ENCODE data around the gene DGKZ. TPM values are rescaled to one million over a fixed set of nuclear protein-coding genes. Genes with fewer than 3 reads are reported as not detected.

Gene DGKZ
- polyA plus RNA-seq, 2 of the 4 experiments (the other 2 are of a cell fraction), result 12.8 to 28.4 TPM

- FAIRE-seq (no peak), ATAC-seq (no peak), DNase-seq (ENCODE audit: low read depth in 1 of 2, low spot score in 1 of 2) (no peak)
- H3K4me3 ChIP-seq, result no peak overlapping the region
- no peak overlapping the region for H3K27ac ChIP-seq
- no peaks in the 10 kb centered on the region for H3K9me3 ChIP-seq
- H3K4me1 ChIP-seq, result peaks cover 10% of the 10 kb centered on the region
- H3K4me2 ChIP-seq, result no peak overlapping the region
- CTCF ChIA-PET, result interaction anchor here (0.8 to 19.6 kb wide), 7 partner anchors 14 to 124 kb away, joined by 3 to 325 read pairs (median 6); partner anchors contain the start of genes CHRM4 and DGKZ
- POLR2A ChIA-PET, result no interaction called here
- no peak for TF ChIP-seq RNF2 (IDR thresholded peaks at IDR 0.05; ENCODE audit: borderline replicate concordance, low read depth)
- no peak for TF ChIP-seq TFCP2L1 (CRISPR knock-in tag; IDR thresholded peaks at IDR 0.05)
- TF ChIP-seq E2F6 (IDR thresholded peaks at IDR 0.05; ENCODE audit: borderline replicate concordance, low read depth), result no peak
- TF ChIP-seq HOXB13 (CRISPR knock-in tag; IDR thresholded peaks at IDR 0.05; ENCODE audit: low read depth), result no peak
- no peak for TF ChIP-seq PHF8 (IDR thresholded peaks at IDR 0.05; ENCODE audit: borderline replicate concordance, low read depth)
- no peak for TF ChIP-seq POLR2AphosphoS2 (conservative IDR thresholded peaks at IDR 0.05; ENCODE audit: low read length)
- no peak for TF ChIP-seq SREBF2 (IDR thresholded peaks at IDR 0.05)
- no peak for TF ChIP-seq CBX8 (IDR thresholded peaks at IDR 0.05)
- no peak for TF ChIP-seq MYC (IDR thresholded peaks at IDR 0.05; ENCODE audit: borderline replicate concordance, low read length)
- TF ChIP-seq MAX (IDR thresholded peaks at IDR 0.05), result no peak
- no peak for TF ChIP-seq KDM5A (IDR thresholded peaks at IDR 0.05)
- no peak for TF ChIP-seq JUN (IDR thresholded peaks at IDR 0.05)
- TF ChIP-seq JUNB (IDR thresholded peaks at IDR 0.05), result no peak
- no peak for TF ChIP-seq FOSL2 (IDR thresholded peaks at IDR 0.05)
- TF ChIP-seq FOSL2 (CRISPR knock-in tag; IDR thresholded peaks at IDR 0.05), result no peak
- TF ChIP-seq PBX3 (IDR thresholded peaks at IDR 0.05), result no peak
- TF ChIP-seq POLR2A (IDR thresholded peaks at IDR 0.05; ENCODE audit: low read length), result no peak
- TF ChIP-seq GATA3 (IDR thresholded peaks at IDR 0.05; ENCODE audit: borderline replicate concordance), result no peak
- TF ChIP-seq FOSB (CRISPR knock-in tag; IDR thresholded peaks at IDR 0.05), result no peak
- no peak for TF ChIP-seq KDM1A (IDR thresholded peaks at IDR 0.05; ENCODE audit: low read depth)
- TF ChIP-seq RARB (CRISPR knock-in tag; IDR thresholded peaks at IDR 0.05), result no peak
- 69% methylated on average over 2 of the region's 3 CpGs for WGBS (ENCODE audit: missing lambda C conversion rate)
These were observed 17.5 kb downstream of the DGKZ start for GRCh38 chr11:46364791-46365190.

- TF ChIP-seq BCL3 (IDR thresholded peaks at IDR 0.05) (no peak), SMC3 (IDR thresholded peaks at IDR 0.05) (no peak), ZC3H11A (IDR thresholded peaks at IDR 0.05) (no peak), SREBF2 (IDR thresholded peaks at IDR 0.05) (no peak), NPAS2 (CRISPR knock-in tag; IDR thresholded peaks at IDR 0.05; ENCODE audit: borderline replicate concordance) (no peak), FOXS1 (CRISPR knock-in tag; IDR thresholded peaks at IDR 0.05) (no peak), EHMT2 (IDR thresholded peaks at IDR 0.05; ENCODE audit: low read depth) (no peak), MYC (IDR thresholded peaks at IDR 0.05; ENCODE audit: borderline replicate concordance, low read length) (no peak), ESRRA (IDR thresholded peaks at IDR 0.05; ENCODE audit: borderline replicate concordance, low read length) (no peak), RFX5 (IDR thresholded peaks at IDR 0.05) (no peak), RAD21 (conservative IDR thresholded peaks at IDR 0.05 in 1 of 2, IDR thresholded peaks at IDR 0.05 in 1 of 2) (no peak), JUN (IDR thresholded peaks at IDR 0.05) (no peak), ZNF302 (CRISPR knock-in tag; IDR thresholded peaks at IDR 0.05) (no peak), RCOR1 (IDR thresholded peaks at IDR 0.05; ENCODE audit: low read depth, low read length) (no peak)
- no peaks in the 10 kb centered on the region for H3K9me3 ChIP-seq
- peaks cover 10% of the 10 kb centered on the region for H3K4me1 ChIP-seq
- no peak for DNase-seq (ENCODE audit: low read depth in 1 of 2, low spot score in 1 of 2)
- H3K27ac ChIP-seq, result no peak overlapping the region
- H3K4me2 ChIP-seq, result no peak overlapping the region
- no peak overlapping the region for H3K4me3 ChIP-seq
- CTCF ChIA-PET, result interaction anchor here (0.8 to 19.6 kb wide), 7 partner anchors 15 to 125 kb away, joined by 3 to 325 read pairs (median 6); partner anchors contain the start of genes CHRM4 and DGKZ
- no peak for FAIRE-seq
- 97% methylated on average over 16 of the region's 22 CpGs for WGBS (ENCODE audit: missing lambda C conversion rate)
- POLR2A ChIA-PET, result interaction anchor here (0.8 kb wide), 1 partner anchor 123 kb away, joined by 3 read pairs; no protein-coding TSS in a partner anchor
- no peak for ATAC-seq
These were observed 19.0 kb downstream of the DGKZ start for GRCh38 chr11:46366260-46366659.
